ENCODE data around the gene TPT1.

The TPT1 gene

GRCh38 chr13:45337803-45338202, 3.2 kb downstream of the TPT1 start:
- H3K4me3 ChIP-seq (replicated peaks in 1 of 2; ENCODE audit: low read depth in 2 of 2, low read length in 2 of 2) = peak overlapping the region in 1 of 2 donors; percentile 92
- TF ChIP-seq CTCF (IDR thresholded peaks at IDR 0.05; ENCODE audit: low read depth, low read length) = no peak
- DNase-seq (ENCODE audit: low read depth in 2 of 2) = no peak

DNA sequence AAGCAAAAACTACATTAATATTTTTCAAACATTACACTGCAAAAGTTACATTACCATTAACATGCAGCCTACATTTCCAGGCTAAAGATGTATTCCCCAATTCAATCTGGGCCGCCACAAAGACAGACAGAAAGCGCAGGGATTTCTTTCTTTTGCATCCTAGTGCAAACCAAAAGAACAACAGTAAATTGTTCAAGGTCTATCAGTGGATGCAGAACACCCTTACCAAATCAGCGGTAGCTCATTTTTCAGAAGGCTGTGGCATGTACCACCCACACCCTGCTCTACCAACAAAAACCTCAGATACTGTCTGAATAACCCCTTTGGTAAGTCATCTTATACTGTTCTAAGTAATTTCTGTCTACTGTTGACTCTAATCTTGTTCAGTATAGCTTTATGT, 3.6 kb downstream of the TPT1 start:
- no peak overlapping the region for H3K4me3 ChIP-seq (replicated peaks in 1 of 2; ENCODE audit: low read depth in 2 of 2, low read length in 2 of 2)
- no peak for TF ChIP-seq CTCF (IDR thresholded peaks at IDR 0.05; ENCODE audit: low read depth, low read length)
- no peak for DNase-seq (ENCODE audit: low read depth in 2 of 2)

DNA sequence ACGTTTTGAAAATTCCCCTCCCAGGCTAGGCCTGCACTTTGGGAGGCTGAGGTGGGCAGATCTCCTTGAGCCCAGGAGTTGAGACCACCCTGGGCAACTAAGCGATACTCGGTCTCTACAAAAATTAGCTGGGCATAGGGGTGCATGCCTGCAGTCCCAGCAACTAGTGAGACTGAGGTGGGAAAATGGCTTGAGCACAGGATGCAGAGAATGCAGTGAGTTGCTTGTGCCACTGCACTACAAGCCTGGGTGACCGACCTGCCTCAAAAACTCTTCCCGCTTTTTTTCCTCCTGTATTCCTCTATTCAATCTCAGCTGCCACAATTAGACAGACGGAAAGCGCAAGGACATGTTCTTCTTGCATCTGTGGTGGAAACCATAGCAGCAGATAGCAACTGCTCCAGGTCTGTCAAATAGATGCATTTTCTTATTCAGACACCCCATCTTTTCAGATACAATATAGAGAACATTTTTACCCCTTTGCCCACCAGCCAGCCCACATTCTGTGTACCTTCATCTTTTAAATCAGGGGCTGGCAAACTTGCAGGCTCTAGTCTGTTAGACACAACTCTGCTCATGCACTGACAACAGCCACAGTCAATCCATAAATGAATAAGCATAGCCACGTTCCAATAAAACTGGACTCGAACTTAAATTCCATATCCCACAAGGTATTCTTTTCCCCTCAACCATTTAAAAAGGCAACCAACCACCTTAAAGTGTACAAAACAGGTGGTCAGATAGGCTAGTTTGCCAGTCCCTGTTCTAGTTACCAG, 4.8 kb downstream of the TPT1 start:
- no peak for TF ChIP-seq CTCF (IDR thresholded peaks at IDR 0.05; ENCODE audit: low read depth, low read length)
- no peak overlapping the region for H3K4me3 ChIP-seq (replicated peaks in 1 of 2; ENCODE audit: low read depth in 2 of 2, low read length in 2 of 2)
- DNase-seq (ENCODE audit: low read depth in 2 of 2) = peak in 1 of 2 donors; percentile 33

- H3K4me3 ChIP-seq (replicated peaks in 1 of 2; ENCODE audit: low read depth in 2 of 2, low read length in 2 of 2) = no peak overlapping the region
- DNase-seq (ENCODE audit: low read depth in 2 of 2) = peak; percentile 31 to 34
- no peak for TF ChIP-seq CTCF (IDR thresholded peaks at IDR 0.05; ENCODE audit: low read depth, low read length)
Measured at GRCh38 chr13:45335397-45336024, 5.5 kb downstream of the TPT1 start.

- no peak overlapping the region for H3K4me3 ChIP-seq (replicated peaks in 1 of 2; ENCODE audit: low read depth in 2 of 2, low read length in 2 of 2)
- DNase-seq (ENCODE audit: low read depth in 2 of 2) = peak; percentile 49 to 68
- TF ChIP-seq CTCF (IDR thresholded peaks at IDR 0.05; ENCODE audit: low read depth, low read length) = no peak
Measured at GRCh38 chr13:45333977-45334922, 6.7 kb downstream of the TPT1 start.

DNA sequence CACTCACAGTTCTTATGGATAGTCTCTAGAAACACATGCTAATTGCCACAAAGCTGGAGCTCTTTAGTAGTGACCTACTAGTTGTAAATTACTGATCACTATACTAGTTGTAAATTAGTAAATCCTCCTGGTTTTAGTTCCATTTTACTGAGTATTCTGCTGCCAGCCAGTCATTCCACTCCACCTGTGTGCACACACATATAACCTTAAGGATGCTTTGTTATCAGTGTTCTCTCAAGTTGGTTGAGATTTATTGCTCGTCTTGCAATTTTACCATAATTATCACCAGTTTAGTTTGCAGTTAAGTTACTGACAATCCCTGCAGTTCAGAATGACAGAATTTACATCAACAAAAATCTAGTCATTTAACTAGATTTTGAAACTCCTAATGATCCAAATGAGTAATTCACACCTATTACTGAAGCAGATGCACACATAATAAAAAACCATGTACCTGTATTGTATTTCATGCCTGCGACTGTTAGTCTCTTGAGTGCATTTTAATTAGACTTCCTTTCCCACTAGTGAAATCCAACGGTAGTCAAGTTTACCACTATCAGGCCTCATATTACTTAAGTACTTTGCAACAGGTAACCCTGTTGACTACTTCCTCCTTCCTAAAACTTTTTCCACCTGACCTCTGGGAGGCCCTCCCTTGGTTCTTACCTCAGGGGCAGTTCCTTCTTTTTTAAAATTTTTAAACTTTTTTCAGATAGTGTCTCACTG, 7.6 kb downstream of the TPT1 start:
- TF ChIP-seq CTCF (IDR thresholded peaks at IDR 0.05; ENCODE audit: low read depth, low read length) = no peak
- no peak for DNase-seq (ENCODE audit: low read depth in 2 of 2)
- no peak overlapping the region for H3K4me3 ChIP-seq (replicated peaks in 1 of 2; ENCODE audit: low read depth in 2 of 2, low read length in 2 of 2)
